WTC11 (cell line): ENCODE measurements around the gene DCAF5. TPM values are rescaled to one million over a fixed set of nuclear protein-coding genes. Genes with fewer than 3 reads are reported as not detected.

ENCODE experiments used
- ATAC-seq: fragments of 200-7000 bp; cut with Tn5 transposase; 2 replicates; pipeline ENCODE4 v1.10.0; 2021; ENCODE audit warnings: mild to moderate bottlenecking, moderate library complexity
- CTCF ChIA-PET: fragments of 300-600 bp; sonication (Branson Sonifier 250); formaldehyde crosslinking; loops from one replicate; lab custom pipeline; 2021; ENCODE audit warnings: antibody characterized with exemption; lab: Charles Lee
- POLR2A ChIA-PET: fragments of 350-600 bp; sonication (Branson Sonifier 250); formaldehyde crosslinking; loops from one replicate; lab custom pipeline; 2021; ENCODE audit warnings: antibody characterized with exemption; lab: Charles Lee
- DNase-seq: peaks from one replicate; pipeline ENCODE4 v3.0.0; 2021; ENCODE audit warnings: low spot score
- H3K27ac Mint-ChIP-seq: 2 replicates; pipeline ENCODE4 v1.8.0; 2021; ENCODE audit warnings: mixed read lengths
- H3K27me3 Mint-ChIP-seq: 2 replicates; pipeline ENCODE4 v1.8.0; 2021; ENCODE audit warnings: low read depth, mild to moderate bottlenecking, moderate library complexity, mixed read lengths
- H3K36me3 Mint-ChIP-seq: 2 replicates; pipeline ENCODE4 v1.8.0; 2021; ENCODE audit warnings: mixed read lengths
- H3K4me1 Mint-ChIP-seq: 2 replicates; pipeline ENCODE4 v1.8.0; 2022; ENCODE audit warnings: mixed read lengths
- H3K4me3 Mint-ChIP-seq: 2 replicates; pipeline ENCODE4 v1.8.0; 2021; ENCODE audit warnings: mild to moderate bottlenecking, moderate library complexity, mixed read lengths
- H3K9me3 Mint-ChIP-seq: 2 replicates; pipeline ENCODE4 v1.8.0; 2021; ENCODE audit warnings: mixed read lengths
- ETV6 ChIP-seq: sonication (generic); formaldehyde crosslinking; IDR thresholded peaks from 2 replicates; pipeline ENCODE4 v1.8.1; 2022; ENCODE audit warnings: mild to moderate bottlenecking, missing genetic modification reagents
- HMGA2 ChIP-seq: fragments of 250-450 bp; sonication (Bioruptor Pico); IDR thresholded peaks from 2 replicates; pipeline ENCODE4 v1.4.0; 2021; ENCODE audit warnings: mild to moderate bottlenecking, moderate library complexity
- IRF2 ChIP-seq: sonication (generic); formaldehyde crosslinking; IDR thresholded peaks from 2 replicates; pipeline ENCODE4 v1.8.0; 2022; ENCODE audit warnings: low read depth, missing genetic modification reagents, borderline replicate concordance
- NFATC4 ChIP-seq: fragments of 250-450 bp; sonication (Bioruptor Pico); IDR thresholded peaks from 2 replicates; pipeline ENCODE4 v1.9.0; 2021; ENCODE audit warnings: mild to moderate bottlenecking
- PREB ChIP-seq: sonication (generic); formaldehyde crosslinking; IDR thresholded peaks from 2 replicates; pipeline ENCODE4 v1.8.1; 2022; ENCODE audit warnings: mild to moderate bottlenecking, missing genetic modification reagents, moderate library complexity, borderline replicate concordance
- SP1 ChIP-seq: sonication (generic); formaldehyde crosslinking; conservative IDR thresholded peaks from 2 replicates; pipeline ENCODE4 v1.8.1; 2022; ENCODE audit warnings: missing genetic modification reagents
- TEAD4 ChIP-seq: sonication (generic); formaldehyde crosslinking; IDR thresholded peaks from 2 replicates; pipeline ENCODE4 v1.8.0; 2022; ENCODE audit warnings: mild to moderate bottlenecking, missing genetic modification reagents
- ZNF138 ChIP-seq: sonication (generic); formaldehyde crosslinking; conservative IDR thresholded peaks from 2 replicates; pipeline ENCODE4 v1.8.1; 2022; ENCODE audit warnings: mild to moderate bottlenecking, moderate library complexity, missing genetic modification reagents
- ZNF232 ChIP-seq: sonication (generic); formaldehyde crosslinking; IDR thresholded peaks from 2 replicates; pipeline ENCODE4 v1.8.0; 2022; ENCODE audit warnings: mild to moderate bottlenecking, missing genetic modification reagents
- ZNF416 ChIP-seq: fragments of 250-450 bp; sonication (Bioruptor Pico); IDR thresholded peaks from 2 replicates; pipeline ENCODE4 v1.9.0; 2021; ENCODE audit warnings: mild to moderate bottlenecking, inconsistent platforms
- ZNF425 ChIP-seq: fragments of 250-450 bp; sonication (Bioruptor Pico); conservative IDR thresholded peaks from 2 replicates; pipeline ENCODE4 v1.9.0; 2021; ENCODE audit warnings: mild to moderate bottlenecking
- total RNA-seq: library from RNA; stranded (reverse); gene quantifications from 3 replicates; pipeline ENCODE4 v1.2.3, GENCODE V29; 2021
- TF ChIP-seq, protein P1 (sequence below): fragments of 250-450 bp; sonication (Bioruptor Pico); IDR thresholded peaks from 2 replicates; pipeline ENCODE4 v1.9.0; 2021; ENCODE audit warnings: moderate library complexity, mild to moderate bottlenecking, inconsistent platforms, borderline replicate concordance
- TF ChIP-seq, protein P2 (sequence below): sonication (generic); formaldehyde crosslinking; IDR thresholded peaks from 2 replicates; pipeline ENCODE4 v1.8.1; 2023; ENCODE audit warnings: mild to moderate bottlenecking, missing genetic modification reagents, moderate library complexity
- TF ChIP-seq, protein P3 (sequence below): sonication (generic); formaldehyde crosslinking; IDR thresholded peaks from 2 replicates; pipeline ENCODE4 v1.8.1; 2022; ENCODE audit warnings: low read depth, missing genetic modification reagents, borderline replicate concordance
- TF ChIP-seq, protein P4 (sequence below): sonication (generic); formaldehyde crosslinking; IDR thresholded peaks from 2 replicates; pipeline ENCODE4 v1.8.1; 2023; ENCODE audit warnings: mild to moderate bottlenecking, missing genetic modification reagents, moderate library complexity
- TF ChIP-seq, protein P5 (sequence below): fragments of 250-450 bp; sonication (Bioruptor Pico); IDR thresholded peaks from 2 replicates; pipeline ENCODE4 v1.9.0; 2021; ENCODE audit warnings: mild to moderate bottlenecking

The DCAF5 gene
- total RNA-seq, 1 experiment from 2014 or later = 30.3 TPM

GRCh38 chr14:69038455-69039287, 114.2 kb downstream of the DCAF5 start:
- Mint-ChIP-seq H3K4me1 (peaks cover 58% of the 10 kb centered on the region), H3K4me3 (no peak overlapping the region), H3K9me3 (no peaks in the 10 kb centered on the region), H3K36me3 (no peaks in the 10 kb centered on the region), H3K27me3 (no peaks in the 10 kb centered on the region), H3K27ac (no peak overlapping the region)
- ChIA-PET POLR2A (interaction anchor here (0.5 to 1.1 kb wide), 3 partner anchors 10 to 1191 kb away, joined by 3 to 7 read pairs (median 3); partner anchors contain the start of gene ACTN1), CTCF (interaction anchor here (0.7 to 3.0 kb wide), 5 partner anchors 13 to 175 kb away, joined by 3 to 12 read pairs (median 3); no protein-coding TSS in a partner anchor)
- DNase-seq (no peak), ATAC-seq (peak; percentile 13; the same call in 1 of the 2 replicates)
- TF ChIP-seq NFATC4 (CRISPR knock-in tag) = no peak
- TF ChIP-seq HMGA2 (CRISPR knock-in tag) = no peak
- TF ChIP-seq, protein P1, sequence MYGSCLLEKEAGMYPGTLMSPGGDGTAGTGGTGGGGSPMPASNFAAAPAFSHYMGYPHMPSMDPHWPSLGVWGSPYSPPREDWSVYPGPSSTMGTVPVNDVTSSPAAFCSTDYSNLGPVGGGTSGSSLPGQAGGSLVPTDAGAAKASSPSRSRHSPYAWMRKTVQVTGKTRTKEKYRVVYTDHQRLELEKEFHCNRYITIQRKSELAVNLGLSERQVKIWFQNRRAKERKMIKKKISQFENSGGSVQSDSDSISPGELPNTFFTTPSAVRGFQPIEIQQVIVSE = no peak
- TF ChIP-seq ZNF416 (CRISPR knock-in tag) = no peak
- no peak for TF ChIP-seq ZNF232 (CRISPR knock-in tag)
- no peak for TF ChIP-seq PREB
- no peak for TF ChIP-seq ZNF138 (CRISPR knock-in tag)
- no peak for TF ChIP-seq ZNF425 (CRISPR knock-in tag)
- TF ChIP-seq SP1 (CRISPR knock-in tag) = no peak
- TF ChIP-seq TEAD4 (CRISPR knock-in tag) = no peak
- TF ChIP-seq, protein P2, sequence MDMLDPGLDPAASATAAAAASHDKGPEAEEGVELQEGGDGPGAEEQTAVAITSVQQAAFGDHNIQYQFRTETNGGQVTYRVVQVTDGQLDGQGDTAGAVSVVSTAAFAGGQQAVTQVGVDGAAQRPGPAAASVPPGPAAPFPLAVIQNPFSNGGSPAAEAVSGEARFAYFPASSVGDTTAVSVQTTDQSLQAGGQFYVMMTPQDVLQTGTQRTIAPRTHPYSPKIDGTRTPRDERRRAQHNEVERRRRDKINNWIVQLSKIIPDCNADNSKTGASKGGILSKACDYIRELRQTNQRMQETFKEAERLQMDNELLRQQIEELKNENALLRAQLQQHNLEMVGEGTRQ = no peak
- no peak for TF ChIP-seq ETV6 (CRISPR knock-in tag)
- TF ChIP-seq, protein P3, sequence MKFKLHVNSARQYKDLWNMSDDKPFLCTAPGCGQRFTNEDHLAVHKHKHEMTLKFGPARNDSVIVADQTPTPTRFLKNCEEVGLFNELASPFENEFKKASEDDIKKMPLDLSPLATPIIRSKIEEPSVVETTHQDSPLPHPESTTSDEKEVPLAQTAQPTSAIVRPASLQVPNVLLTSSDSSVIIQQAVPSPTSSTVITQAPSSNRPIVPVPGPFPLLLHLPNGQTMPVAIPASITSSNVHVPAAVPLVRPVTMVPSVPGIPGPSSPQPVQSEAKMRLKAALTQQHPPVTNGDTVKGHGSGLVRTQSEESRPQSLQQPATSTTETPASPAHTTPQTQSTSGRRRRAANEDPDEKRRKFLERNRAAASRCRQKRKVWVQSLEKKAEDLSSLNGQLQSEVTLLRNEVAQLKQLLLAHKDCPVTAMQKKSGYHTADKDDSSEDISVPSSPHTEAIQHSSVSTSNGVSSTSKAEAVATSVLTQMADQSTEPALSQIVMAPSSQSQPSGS (CRISPR knock-in tag) = no peak
- TF ChIP-seq, protein P4, sequence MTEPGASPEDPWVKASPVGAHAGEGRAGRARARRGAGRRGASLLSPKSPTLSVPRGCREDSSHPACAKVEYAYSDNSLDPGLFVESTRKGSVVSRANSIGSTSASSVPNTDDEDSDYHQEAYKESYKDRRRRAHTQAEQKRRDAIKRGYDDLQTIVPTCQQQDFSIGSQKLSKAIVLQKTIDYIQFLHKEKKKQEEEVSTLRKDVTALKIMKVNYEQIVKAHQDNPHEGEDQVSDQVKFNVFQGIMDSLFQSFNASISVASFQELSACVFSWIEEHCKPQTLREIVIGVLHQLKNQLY = no peak
- TF ChIP-seq IRF2 (CRISPR knock-in tag) = no peak
- TF ChIP-seq, protein P5, sequence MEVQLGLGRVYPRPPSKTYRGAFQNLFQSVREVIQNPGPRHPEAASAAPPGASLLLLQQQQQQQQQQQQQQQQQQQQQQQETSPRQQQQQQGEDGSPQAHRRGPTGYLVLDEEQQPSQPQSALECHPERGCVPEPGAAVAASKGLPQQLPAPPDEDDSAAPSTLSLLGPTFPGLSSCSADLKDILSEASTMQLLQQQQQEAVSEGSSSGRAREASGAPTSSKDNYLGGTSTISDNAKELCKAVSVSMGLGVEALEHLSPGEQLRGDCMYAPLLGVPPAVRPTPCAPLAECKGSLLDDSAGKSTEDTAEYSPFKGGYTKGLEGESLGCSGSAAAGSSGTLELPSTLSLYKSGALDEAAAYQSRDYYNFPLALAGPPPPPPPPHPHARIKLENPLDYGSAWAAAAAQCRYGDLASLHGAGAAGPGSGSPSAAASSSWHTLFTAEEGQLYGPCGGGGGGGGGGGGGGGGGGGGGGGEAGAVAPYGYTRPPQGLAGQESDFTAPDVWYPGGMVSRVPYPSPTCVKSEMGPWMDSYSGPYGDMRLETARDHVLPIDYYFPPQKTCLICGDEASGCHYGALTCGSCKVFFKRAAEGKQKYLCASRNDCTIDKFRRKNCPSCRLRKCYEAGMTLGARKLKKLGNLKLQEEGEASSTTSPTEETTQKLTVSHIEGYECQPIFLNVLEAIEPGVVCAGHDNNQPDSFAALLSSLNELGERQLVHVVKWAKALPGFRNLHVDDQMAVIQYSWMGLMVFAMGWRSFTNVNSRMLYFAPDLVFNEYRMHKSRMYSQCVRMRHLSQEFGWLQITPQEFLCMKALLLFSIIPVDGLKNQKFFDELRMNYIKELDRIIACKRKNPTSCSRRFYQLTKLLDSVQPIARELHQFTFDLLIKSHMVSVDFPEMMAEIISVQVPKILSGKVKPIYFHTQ (CRISPR knock-in tag) = no peak
